Suprapubic skin (tissue), 4 donors: Measurements from ENCODE around the gene OVOL1.

Source experiments
- CTCF ChIP-seq, 2 donors: fragments of 200-600 bp in 1 of 2; fragments of 450-650 bp in 1 of 2; sonication (generic) in 1 of 2; IDR thresholded peaks; one replicate each; pipeline ENCODE4 v1.5.1; 2016 to 2019; ENCODE audit warnings: antibody characterized with exemption in 2 of 2, mild to moderate bottlenecking in 1 of 2, moderate library complexity in 1 of 2
- POLR2A ChIP-seq, 2 donors: fragments of 450-650 bp; IDR thresholded peaks; one replicate each; pipeline ENCODE4 v1.6.1; 2017; ENCODE audit warnings: antibody characterized with exemption in 2 of 2, mild to moderate bottlenecking in 2 of 2, moderate library complexity in 2 of 2
- POLR2AphosphoS5 ChIP-seq, 3 donors: sonication (generic); formaldehyde crosslinking; IDR thresholded peaks; one replicate each; pipeline ENCODE4 v1.6.1; 2017; ENCODE audit warnings: antibody characterized with exemption in 3 of 3

GRCh38 chr11:65817835-65818680 is 31.2 kb downstream of the OVOL1 start:
- TF ChIP-seq POLR2A (IDR thresholded peaks at IDR 0.05) = peak in 1 of 2 donors; percentile 26
- TF ChIP-seq CTCF (IDR thresholded peaks at IDR 0.05) = peak; percentile 89 to 100
- peak in 2 of 3 donors; percentile 45 to 66 for TF ChIP-seq POLR2AphosphoS5 (IDR thresholded peaks at IDR 0.05)
